22Rv1 (cell line): ENCODE data around the gene IRX5.
A peak's percentile ranks its signal among the peaks of the same experiment; 100 is the strongest.

Experiments
- H3K27ac ChIP-seq: fragments of 450-650 bp; 2 replicates; pipeline ENCODE4 v1.5.1; 2017
- ZFX ChIP-seq: fragments of 450-650 bp; IDR thresholded peaks from 2 replicates; pipeline ENCODE4 v1.6.1; 2017; ENCODE audit warnings: antibody characterized with exemption, borderline replicate concordance
- TF ChIP-seq, protein P1 (sequence below): fragments of 450-650 bp; IDR thresholded peaks from 2 replicates; pipeline ENCODE4 v1.5.1; 2017; ENCODE audit warnings: mild to moderate bottlenecking

The IRX5 gene

DNA sequence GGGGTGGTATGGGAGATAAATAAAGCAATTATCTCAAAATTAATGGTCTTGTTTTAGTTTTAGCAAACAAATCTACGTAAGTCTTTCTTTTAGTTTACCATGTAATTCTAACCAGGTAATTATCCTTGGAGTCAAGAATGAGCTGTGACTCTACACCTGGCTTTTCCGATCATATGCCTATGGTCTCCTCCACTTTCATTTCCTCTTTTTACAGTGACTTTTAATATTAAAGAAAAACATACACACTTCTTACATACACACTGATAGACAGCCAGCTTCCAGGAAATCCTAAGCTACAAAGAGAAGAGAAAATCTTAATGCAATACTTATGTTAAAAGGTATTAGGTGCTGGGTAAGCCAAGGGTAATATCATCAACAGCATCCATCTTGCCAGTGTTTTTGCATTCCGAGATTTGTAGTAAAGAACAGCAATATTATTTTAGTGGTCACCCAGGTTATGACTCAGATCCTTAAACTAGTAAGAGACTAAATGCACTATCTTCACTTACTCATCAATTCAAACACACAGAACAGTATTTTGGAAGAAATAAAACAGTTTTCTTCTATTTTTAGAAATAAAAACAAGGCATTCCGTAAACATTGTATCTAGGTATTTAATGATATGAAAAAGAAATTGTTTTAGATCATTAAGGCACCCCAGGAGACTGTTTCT is 4.4 kb upstream of the IRX5 start:
- TF ChIP-seq, protein P1, sequence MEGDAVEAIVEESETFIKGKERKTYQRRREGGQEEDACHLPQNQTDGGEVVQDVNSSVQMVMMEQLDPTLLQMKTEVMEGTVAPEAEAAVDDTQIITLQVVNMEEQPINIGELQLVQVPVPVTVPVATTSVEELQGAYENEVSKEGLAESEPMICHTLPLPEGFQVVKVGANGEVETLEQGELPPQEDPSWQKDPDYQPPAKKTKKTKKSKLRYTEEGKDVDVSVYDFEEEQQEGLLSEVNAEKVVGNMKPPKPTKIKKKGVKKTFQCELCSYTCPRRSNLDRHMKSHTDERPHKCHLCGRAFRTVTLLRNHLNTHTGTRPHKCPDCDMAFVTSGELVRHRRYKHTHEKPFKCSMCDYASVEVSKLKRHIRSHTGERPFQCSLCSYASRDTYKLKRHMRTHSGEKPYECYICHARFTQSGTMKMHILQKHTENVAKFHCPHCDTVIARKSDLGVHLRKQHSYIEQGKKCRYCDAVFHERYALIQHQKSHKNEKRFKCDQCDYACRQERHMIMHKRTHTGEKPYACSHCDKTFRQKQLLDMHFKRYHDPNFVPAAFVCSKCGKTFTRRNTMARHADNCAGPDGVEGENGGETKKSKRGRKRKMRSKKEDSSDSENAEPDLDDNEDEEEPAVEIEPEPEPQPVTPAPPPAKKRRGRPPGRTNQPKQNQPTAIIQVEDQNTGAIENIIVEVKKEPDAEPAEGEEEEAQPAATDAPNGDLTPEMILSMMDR, result no peak
- TF ChIP-seq ZFX, result no peak

DNA sequence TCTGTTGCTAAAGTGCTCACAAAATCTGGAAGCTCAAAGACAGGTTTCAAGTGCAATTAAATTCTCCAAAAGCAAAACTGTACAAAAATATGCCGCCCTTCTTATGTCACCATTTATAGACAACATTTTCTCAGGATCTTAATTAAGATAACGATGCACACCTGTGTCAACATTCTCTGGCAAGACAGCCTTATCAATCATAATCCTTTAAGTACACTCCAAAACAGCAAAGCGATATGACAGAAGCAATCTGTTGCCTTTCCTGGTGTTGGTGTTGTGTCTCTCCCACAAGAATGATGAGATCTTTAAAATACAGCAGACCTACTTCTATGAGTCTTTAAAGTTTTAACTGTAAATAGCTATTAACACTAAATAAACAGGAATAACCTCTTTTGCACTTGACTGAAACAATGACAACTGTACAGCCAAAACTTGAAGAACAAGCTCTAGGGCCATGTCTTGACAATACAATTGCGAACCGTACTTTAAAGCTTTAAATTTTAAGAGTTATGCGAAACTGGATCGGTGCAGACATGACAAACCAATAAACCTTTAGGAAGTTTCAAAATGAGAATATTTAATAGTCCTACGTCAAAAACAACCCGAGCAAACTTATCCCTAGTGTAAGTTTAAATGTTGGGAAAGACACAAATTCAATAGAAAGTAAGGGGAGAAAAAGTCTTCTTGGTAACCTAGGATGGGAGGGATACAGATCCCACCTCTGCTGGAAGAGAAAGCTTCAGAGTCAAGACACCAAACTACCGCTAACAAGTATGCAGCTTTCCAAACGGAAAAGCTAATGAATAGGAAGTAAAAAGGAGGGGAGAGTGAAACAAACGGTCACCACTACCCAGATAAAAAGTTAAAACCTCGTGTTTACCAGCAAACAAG is 3.3 kb upstream of the IRX5 start:
- peak overlapping the region; percentile 100 for H3K27ac ChIP-seq

More for the DNA sequence above, 4.4 kb upstream of the IRX5 start:
- peak overlapping the region; percentile 100 for H3K27ac ChIP-seq

DNA sequence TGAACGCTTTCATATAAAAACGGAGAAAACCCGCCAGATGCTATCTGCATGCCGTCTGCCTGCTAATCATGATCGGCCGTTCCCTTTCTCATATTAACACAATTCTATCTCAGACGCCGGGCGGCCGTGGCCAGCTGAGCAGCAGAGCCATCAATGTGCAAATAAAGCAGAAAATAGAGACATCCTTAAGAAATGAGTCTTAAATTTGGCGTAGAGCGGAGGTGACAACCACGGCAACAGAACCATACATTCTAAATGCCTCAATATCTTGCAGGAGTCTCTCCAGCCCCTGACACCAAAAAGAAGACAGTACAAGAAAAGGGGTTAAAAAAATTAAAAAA is 2.7 kb upstream of the IRX5 start:
- peak overlapping the region; percentile 100 for H3K27ac ChIP-seq
- TF ChIP-seq, protein P1, result no peak
- no peak for TF ChIP-seq ZFX

More for the DNA sequence above, 3.3 kb upstream of the IRX5 start:
- TF ChIP-seq, protein P1, result no peak
- no peak for TF ChIP-seq ZFX

DNA sequence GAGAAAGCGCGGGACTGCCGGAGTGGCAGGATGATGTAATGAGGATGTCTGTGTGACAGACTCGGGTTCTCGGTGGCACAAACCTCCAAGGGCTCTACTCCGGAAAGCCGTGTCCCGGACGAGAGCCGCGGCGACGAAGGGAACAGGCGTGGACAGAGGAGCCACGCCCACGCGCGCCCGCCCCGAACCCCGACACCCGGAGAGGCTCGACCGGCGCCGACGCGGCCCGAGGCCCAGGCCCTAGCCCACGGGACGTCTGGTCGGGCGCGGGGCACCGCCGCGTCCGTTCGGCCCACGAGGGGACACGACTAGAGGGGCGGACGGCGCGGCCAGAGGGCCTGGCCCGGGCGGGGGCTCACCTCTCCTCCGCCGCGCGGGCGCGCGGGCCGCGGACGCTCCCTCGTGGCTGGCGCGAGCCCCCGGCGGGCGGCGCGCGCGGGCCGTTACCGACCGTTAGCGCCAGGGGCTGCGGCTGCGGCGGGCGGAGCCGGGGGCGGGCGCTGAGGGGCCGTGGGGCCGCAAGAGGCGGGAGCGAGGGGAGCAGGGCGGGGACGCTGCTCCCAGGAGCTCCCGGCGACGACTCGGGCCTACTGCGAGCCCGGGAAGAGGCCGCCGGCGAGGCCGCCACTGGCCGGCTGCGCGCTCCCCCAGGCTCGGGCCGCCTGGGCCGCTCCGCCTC is 2.1 kb upstream of the IRX5 start:
- no peak for TF ChIP-seq ZFX
- TF ChIP-seq, protein P1, result peak; percentile 15; the same call in 1 of the 2 replicates
- peak overlapping the region; percentile 100 for H3K27ac ChIP-seq

DNA sequence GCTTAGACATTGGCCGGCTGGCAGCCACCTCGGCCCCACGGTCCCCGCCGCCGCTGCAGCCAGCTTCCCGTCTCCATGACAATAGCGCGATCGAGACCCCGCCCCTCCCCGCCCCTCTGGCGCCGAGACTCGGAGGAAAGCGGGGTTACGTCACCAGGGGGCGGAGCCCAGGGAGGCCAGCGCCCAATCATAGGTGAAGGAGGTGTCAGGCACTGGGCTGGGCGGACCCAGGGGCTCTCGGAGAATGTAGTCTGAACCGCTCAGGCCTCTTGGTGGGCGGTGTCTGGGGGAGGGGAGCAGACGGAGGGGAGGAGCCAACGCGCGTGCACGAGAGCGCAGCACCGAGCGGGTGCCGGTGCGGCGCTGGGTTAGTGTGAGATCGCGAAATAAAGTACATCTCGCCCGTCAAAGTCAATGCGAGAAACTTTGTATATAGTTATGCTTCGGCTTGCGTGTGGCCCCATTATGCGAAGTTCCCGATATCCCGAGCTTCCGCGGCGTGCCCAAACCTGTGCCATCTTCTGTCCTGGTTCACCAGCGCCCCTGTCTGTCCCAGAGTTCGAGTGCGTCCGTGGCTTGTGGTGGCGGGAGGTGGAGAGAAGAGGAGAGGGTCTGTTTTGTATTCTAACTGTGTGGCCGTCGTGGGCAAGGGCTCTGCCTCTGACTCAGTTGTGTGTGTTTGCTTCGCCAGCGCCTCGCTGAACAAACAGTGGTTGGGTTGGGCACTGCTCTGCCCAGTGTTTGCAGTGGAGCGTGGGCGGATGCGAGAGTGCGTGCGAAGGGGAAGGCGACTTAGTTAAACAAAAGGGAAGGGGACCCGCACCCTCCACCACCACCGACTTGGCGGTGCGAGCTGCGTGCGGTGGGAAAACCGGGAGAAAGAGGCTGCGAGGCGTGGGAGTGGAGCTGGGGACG is 1.3 kb upstream of the IRX5 start:
- peak overlapping the region; percentile 100 for H3K27ac ChIP-seq
- TF ChIP-seq, protein P1, result no peak
- TF ChIP-seq ZFX, result no peak

DNA sequence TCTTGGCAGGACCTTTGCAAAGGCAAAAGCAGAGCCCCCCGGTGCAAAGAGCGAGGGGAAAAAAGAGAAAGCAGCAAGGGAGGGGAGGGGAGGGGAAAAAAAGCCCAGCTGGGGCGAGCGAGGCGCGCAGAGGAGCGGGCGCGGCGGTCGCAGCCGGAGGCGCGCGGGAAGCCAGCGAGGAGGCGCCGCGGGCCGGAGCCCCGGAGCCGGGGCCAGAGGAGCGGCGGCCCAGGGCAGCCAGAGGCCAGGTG is 129 bp downstream of the IRX5 start:
- TF ChIP-seq ZFX, result no peak
- TF ChIP-seq, protein P1, result no peak

More for the DNA sequence above, 129 bp downstream of the IRX5 start:
- peak overlapping the region; percentile 100 for H3K27ac ChIP-seq
